ENCODE measurements around the gene HMGB2. TPM values are rescaled to one million over a fixed set of nuclear protein-coding genes. Genes with fewer than 3 reads are reported as not detected.

The HMGB2 gene
- total RNA-seq, 1 donor from 2014 or later = 87.5 TPM

DNA sequence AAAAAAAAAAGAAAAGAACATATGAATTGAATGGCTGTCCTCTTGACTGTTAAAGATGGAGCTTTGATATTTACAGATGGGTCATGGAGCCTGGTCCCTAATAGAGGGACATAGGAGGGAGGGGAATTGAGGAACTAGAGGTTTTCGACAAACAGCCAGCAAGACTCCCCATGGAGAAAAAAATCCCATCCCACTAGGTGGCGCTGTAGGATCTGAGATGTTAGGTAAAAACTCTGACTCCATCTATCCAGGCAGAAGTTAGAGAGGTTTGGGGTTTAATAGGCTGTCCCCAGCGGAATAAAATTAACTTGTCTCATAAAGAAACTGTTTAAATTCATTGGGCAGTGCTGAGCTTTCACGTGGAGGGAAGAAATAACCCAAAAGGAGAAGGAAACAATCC is 45.9 kb downstream of the HMGB2 start:
- peak; percentile 46 for DNase-seq

GRCh38 chr4:173287486-173287885 is 46.7 kb downstream of the HMGB2 start:
- no peak for DNase-seq

GRCh38 chr4:173284463-173284862 is 49.7 kb downstream of the HMGB2 start:
- no peak for DNase-seq

GRCh38 chr4:173282626-173283025 is 51.5 kb downstream of the HMGB2 start:
- no peak for DNase-seq

DNA sequence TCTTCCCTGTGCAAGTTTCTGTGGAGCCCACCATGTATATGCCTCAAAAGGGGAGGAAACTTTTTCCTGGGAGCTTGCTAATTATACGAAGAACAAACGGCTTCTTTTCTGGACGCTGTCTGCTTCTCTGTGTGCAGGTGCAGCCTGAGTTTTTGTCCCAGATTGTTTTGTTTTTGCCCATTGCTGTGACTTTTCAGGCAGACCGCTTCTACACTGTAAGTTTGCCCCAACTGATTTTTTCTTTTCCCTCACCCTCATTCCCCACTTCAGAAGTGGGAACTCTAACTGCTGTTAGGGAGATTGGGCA is 51.9 kb downstream of the HMGB2 start:
- no peak for DNase-seq

- no peak for DNase-seq
Observed at GRCh38 chr4:173281406-173282255, 52.5 kb downstream of the HMGB2 start.

Other genes starting within 250 kb of the HMGB2 start
- 29.3 TPM for gene GALNT7, start 165.5 kb downstream of the HMGB2 start, total RNA-seq
- 21.1 TPM for gene SAP30, start 36.6 kb upstream of the HMGB2 start, total RNA-seq
- gene SCRG1, start 64.8 kb upstream of the HMGB2 start, total RNA-seq = 1.8 TPM
- 13.2 TPM for gene HAND2, start 195.9 kb upstream of the HMGB2 start, total RNA-seq